ENCODE data around the gene GEMIN5.

GEMIN5 gene

DNA sequence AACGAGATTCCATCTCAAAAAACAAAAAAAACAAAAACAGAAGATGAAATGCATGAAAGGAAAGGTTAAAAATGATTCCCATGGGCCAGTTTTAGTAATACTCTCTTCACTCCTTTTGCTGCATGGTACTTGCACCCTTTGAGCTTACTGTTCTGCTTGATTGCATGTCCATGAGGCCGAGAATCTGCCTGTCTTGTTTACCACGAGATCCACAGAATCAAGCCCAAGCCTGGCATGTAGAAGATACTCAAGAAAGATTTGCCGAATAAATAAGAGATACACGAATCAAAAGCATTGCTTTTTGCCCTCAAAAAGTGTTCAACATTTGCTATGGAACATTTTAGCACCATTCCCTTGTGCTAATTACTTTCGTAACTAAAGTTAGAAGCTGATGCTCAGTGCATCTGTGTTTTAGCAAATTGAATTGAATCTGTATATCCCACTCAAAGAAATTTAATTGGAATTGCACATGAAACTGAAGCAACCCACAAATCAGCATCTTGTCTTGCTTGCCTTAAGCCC, 88.7 kb downstream of the GEMIN5 start:
- DNase-seq (ENCODE audit: low read depth in 2 of 2): no peak

DNA sequence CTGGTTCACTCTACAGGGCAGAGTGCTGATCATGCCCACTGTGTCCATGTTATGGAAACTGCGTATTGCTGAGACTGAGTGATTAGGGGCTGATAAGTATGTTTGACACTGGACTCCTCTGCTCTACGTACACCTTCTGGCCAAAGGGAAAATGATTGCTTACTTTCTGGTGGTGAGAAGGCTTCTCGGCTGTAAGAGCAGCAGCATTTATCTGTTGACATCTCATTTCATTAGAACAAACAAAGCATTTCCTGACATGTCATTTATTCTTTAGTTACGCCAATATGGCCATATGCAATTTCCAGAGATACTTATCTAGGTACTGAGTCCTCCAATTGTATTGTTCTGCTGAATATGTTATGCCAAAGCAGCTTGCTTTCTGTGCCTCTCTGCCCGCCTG, 93.2 kb downstream of the GEMIN5 start:
- DNase-seq (ENCODE audit: low read depth in 2 of 2): no peak

DNA sequence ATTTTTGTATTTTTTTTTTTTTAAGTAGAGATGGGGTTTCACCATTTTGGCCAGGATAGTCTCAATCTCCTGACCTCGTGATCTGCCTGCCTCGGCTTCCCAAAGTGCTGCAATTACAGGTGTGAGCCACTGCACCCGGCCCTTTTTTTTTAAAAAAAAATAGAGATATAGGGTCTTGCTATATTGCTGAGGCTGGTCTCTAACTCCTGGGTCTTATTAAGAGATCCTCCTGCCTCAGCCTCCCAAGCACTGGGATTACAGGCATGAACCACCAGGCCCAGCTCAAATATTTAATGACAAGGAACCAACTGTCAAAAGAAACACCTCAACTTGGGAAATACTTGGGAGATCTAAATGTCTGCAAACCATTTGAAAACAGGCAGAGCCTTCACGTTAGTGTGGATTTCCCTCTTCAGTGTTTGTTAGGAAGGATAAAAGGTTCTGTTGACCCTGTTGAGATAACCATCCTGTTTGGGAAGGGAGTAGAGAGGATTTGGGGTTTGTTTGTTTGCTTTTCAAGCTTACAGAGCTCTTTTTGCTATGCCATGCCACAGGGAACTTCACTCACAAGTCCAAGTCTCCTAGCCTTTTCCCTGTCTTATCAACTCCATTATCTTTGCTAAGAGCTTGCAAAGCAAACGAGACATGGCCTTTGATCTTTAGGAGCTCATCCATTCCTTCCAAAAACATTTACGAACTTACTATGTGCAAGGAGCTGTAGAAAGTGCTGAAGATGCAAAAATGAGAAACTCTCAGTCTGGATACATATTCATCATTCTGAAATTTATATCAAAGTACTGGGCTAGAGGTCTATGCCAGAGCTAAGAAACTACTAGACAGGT, 95.1 kb downstream of the GEMIN5 start:
- no peak for DNase-seq (ENCODE audit: low read depth in 2 of 2)

DNA sequence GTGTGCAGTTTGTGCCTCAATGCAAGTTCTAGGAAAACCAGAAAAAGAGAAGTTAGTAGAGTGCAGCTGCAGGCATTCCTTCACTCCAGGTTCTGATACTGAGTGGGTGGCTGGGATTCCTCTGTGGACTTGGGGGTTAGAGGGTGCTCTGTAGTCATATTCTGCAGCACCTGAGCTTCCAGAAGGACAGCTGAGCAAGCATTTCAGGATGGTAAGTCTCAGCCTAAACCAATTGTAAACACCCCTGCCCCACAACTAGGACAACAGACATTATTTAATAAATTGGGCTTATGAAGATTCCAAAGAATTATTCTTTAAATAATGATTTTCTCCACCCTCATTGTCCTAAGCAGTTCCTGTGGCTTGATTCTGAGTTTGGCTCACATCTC, 96.7 kb downstream of the GEMIN5 start:
- DNase-seq (ENCODE audit: low read depth in 2 of 2): no peak

GRCh38 chr5:154840435-154841272, 97.4 kb downstream of the GEMIN5 start:
- no peak for DNase-seq (ENCODE audit: low read depth in 2 of 2)

Data from stimulated activated CD4-positive, alpha-beta T cell treated with anti-CD3 and anti-CD28 coated beads, Interleukin-1b, Interleukin-23, amount 100 ng/mL, for 4 hours (primary cell).